A549 (cell line): Measurements from ENCODE around the gene ALOX12. TPM values are rescaled to one million over a fixed set of nuclear protein-coding genes. Genes with fewer than 3 reads are reported as not detected.

ENCODE experiments used
- ATAC-seq, 2 experiments: fragments of 200-7000 bp in 1 of 2; fragments of >200 bp in 1 of 2; cut with Nextera tagmentation in 1 of 2; cut with Tn5 transposase in 1 of 2; 3 replicates each; pipeline versions ENCODE4 v1.8.0 to v1.9.1; 2018 to 2020; ENCODE audit warnings: mild to moderate bottlenecking in 1 of 2, moderate library complexity in 1 of 2
- CTCF ChIA-PET: fragments of 300-600 bp; sonication (Branson Sonifier 250); formaldehyde crosslinking; extraction: SDS; loops from one replicate; lab custom pipeline; 2021; ENCODE audit warnings: antibody characterized with exemption, inconsistent platforms; lab: Yijun Ruan, JAX
- POLR2A ChIA-PET: fragments of 350-600 bp; formaldehyde crosslinking; extraction: SDS; loops from one replicate; lab custom pipeline; 2021; ENCODE audit warnings: antibody characterized with exemption, inconsistent platforms; lab: Yijun Ruan, JAX
- DNase-seq, 2 experiments: peaks; one replicate each; pipeline versions ENCODE4 v3.0.0 to v3.0.0-alpha.2; 2011 to 2016; ENCODE audit warnings: low read depth in 1 of 2, low spot score in 1 of 2
- FAIRE-seq: peaks from 2 replicates; lab custom pipeline; 2011; peaks lifted over from hg19 to GRCh38; lab: Jason Lieb, UNC
- H3K27ac ChIP-seq, 2 experiments: fragments of >200 bp; sonication (Bioruptor Twin); formaldehyde crosslinking; 3 replicates each; pipeline ENCODE4 v1.5.1; 2016 to 2017
- H3K4me1 ChIP-seq: fragments of >200 bp; sonication (Bioruptor Twin); formaldehyde crosslinking; 3 replicates; pipeline ENCODE4 v1.6.1; 2016
- H3K4me2 ChIP-seq: fragments of >200 bp; sonication (Bioruptor Twin); formaldehyde crosslinking; 3 replicates; pipeline ENCODE4 v1.6.1; 2016
- H3K4me3 ChIP-seq: fragments of >200 bp; sonication (Bioruptor Twin); formaldehyde crosslinking; 3 replicates; pipeline ENCODE4 v1.5.1; 2016
- H3K9me3 ChIP-seq: fragments of >200 bp; sonication (Bioruptor Twin); formaldehyde crosslinking; 3 replicates; pipeline ENCODE4 v1.6.1; 2016
- BCL3 ChIP-seq: fragments of >200 bp; sonication (Bioruptor Twin); formaldehyde crosslinking; IDR thresholded peaks from 3 replicates; pipeline ENCODE4 v1.6.1; 2016
- CBX2 ChIP-seq: fragments of 200-600 bp; sonication (generic); IDR thresholded peaks from 2 replicates; pipeline ENCODE4 v1.6.1; 2016; ENCODE audit warnings: low read depth, mild to moderate bottlenecking, borderline replicate concordance
- EHF ChIP-seq: fragments of 250-450 bp; sonication (Bioruptor Pico); IDR thresholded peaks from 2 replicates; pipeline ENCODE4 v1.5.0; 2020; ENCODE audit warnings: mild to moderate bottlenecking
- EP300 ChIP-seq, 2 experiments: fragments of >200 bp; sonication (Bioruptor Twin); formaldehyde crosslinking; IDR thresholded peaks; 2 replicates in 1 of 2; 3 replicates in 1 of 2; pipeline ENCODE4 v1.6.1; 2016 to 2017
- ESRRA ChIP-seq: fragments of 150-350 bp; IDR thresholded peaks from 2 replicates; pipeline ENCODE4 v1.6.1; 2014; ENCODE audit warnings: mild to moderate bottlenecking, low read length, borderline replicate concordance
- FOXS1 ChIP-seq: fragments of 250-450 bp; sonication (Bioruptor Pico); IDR thresholded peaks from 2 replicates; pipeline ENCODE4 v1.5.0; 2020; ENCODE audit warnings: mild to moderate bottlenecking, moderate library complexity
- HDAC2 ChIP-seq: fragments of 200-600 bp; sonication (generic); IDR thresholded peaks from 2 replicates; pipeline ENCODE4 v1.6.1; 2016
- KDM1A ChIP-seq: fragments of 200-600 bp; sonication (generic); IDR thresholded peaks from 2 replicates; pipeline ENCODE4 v1.6.1; 2016; ENCODE audit warnings: low read depth, mild to moderate bottlenecking
- NFE2L2 ChIP-seq: fragments of 150-350 bp; conservative IDR thresholded peaks from 2 replicates; pipeline ENCODE4 v1.6.1; 2014; ENCODE audit warnings: low read length
- PBX3 ChIP-seq: IDR thresholded peaks from 2 replicates; pipeline ENCODE4 v1.6.1; 2012
- PHF8 ChIP-seq: fragments of 200-600 bp; sonication (generic); IDR thresholded peaks from 2 replicates; pipeline ENCODE4 v1.6.1; 2016; ENCODE audit warnings: low read depth, mild to moderate bottlenecking, antibody characterized with exemption, moderate library complexity, borderline replicate concordance
- POLR2A ChIP-seq: IDR thresholded peaks from 2 replicates; pipeline ENCODE4 v1.6.1; 2012; ENCODE audit warnings: mild to moderate bottlenecking, low read length
- REST ChIP-seq: fragments of 200-600 bp; sonication (generic); IDR thresholded peaks from 2 replicates; pipeline ENCODE4 v1.6.1; 2016; ENCODE audit warnings: antibody characterized with exemption, mild to moderate bottlenecking, moderate library complexity
- TP53 ChIP-seq: fragments of 250-450 bp; sonication (Bioruptor Pico); IDR thresholded peaks from 2 replicates; pipeline ENCODE4 v1.5.0; 2021; ENCODE audit warnings: mild to moderate bottlenecking, moderate library complexity
- WGBS: methylation state at CpG from one replicate; pipeline ENCODE4 v1.1.6; 2017; ENCODE audit errors: missing lambda C conversion rate; 5-methylcytosine and 5-hydroxymethylcytosine counted together
- polyA plus RNA-seq, 4 experiments: library from polyadenylated mRNA; depleted of rRNA in 3 of 4; stranded (reverse); fragments of >200 nt; fragmentation: RNase III in 1 of 4; extraction: RNeasy Plus Mini Kit Qiagen cat#74134 plus additional on column Dnase treatment in 1 of 4; gene quantifications; 2 replicates in 3 of 4; 3 replicates in 1 of 4; pipeline ENCODE4 v1.2.3, GENCODE V29; 2011 to 2017
- TF ChIP-seq, protein P1 (sequence below): fragments of 150-350 bp; IDR thresholded peaks from 2 replicates; pipeline ENCODE4 v1.6.1; 2014; ENCODE audit warnings: low read depth, mild to moderate bottlenecking, low read length

ALOX12 gene
- polyA plus RNA-seq, 2 of the 4 experiments (the other 2 are of a cell fraction), result not detected

DNA sequence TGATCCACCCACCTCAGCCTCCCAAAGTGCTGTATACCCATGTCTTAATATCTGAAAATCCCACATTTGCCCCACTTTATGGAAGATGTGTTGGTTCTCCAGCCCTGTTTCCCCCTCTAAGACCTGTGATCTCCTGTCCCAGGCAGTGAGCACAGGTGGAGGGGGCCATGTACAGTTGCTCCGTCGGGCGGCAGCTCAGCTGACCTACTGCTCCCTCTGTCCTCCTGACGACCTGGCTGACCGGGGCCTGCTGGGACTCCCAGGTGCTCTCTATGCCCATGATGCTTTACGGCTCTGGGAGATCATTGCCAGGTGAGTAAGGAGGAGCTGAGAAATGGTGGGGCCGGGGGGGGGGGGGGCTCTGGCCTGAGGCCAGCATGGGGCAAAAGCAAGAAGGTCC, 9.9 kb downstream of the ALOX12 start:
- H3K4me1 ChIP-seq, result peaks cover 2% of the 10 kb centered on the region
- FAIRE-seq, result no peak
- POLR2A ChIA-PET, result no interaction called here
- no peaks in the 10 kb centered on the region for H3K9me3 ChIP-seq
- WGBS, result 97% methylated on average over 6 of the region's 7 CpGs
- DNase-seq, result no peak
- H3K27ac ChIP-seq, result no peak overlapping the region
- no peak overlapping the region for H3K4me3 ChIP-seq
- TF ChIP-seq HDAC2 (no peak), NFE2L2 (no peak), POLR2A (no peak)
- TF ChIP-seq, all 56 proteins: peak for 0
- H3K4me2 ChIP-seq, result no peak overlapping the region
- ATAC-seq, result no peak
- CTCF ChIA-PET, result interaction anchor here (0.7 to 15.6 kb wide), 23 partner anchors 10 to 340 kb away, joined by 3 to 293 read pairs (median 17); partner anchors contain the start of gene ALOX12

GRCh38 chr17:7007143-7007542, 11.3 kb downstream of the ALOX12 start:
- no peak for TF ChIP-seq ESRRA
- no peak for TF ChIP-seq KDM1A
- no peak for TF ChIP-seq REST
- TF ChIP-seq BCL3, result no peak
- TF ChIP-seq CBX2, result no peak
- no peak for TF ChIP-seq EP300 (IDR thresholded peaks at IDR 0.05)
- TF ChIP-seq FOXS1 (CRISPR knock-in tag), result no peak
- POLR2A ChIA-PET, result interaction anchor here (0.9 kb wide), 1 partner anchor 29 kb away, joined by 3 read pairs; the partner anchor contains the start of gene SLC16A13
- no peak for DNase-seq
- Histone ChIP-seq H3K4me1 (peaks cover 9% of the 10 kb centered on the region), H3K4me3 (no peak overlapping the region), H3K4me2 (no peak overlapping the region), H3K9me3 (no peaks in the 10 kb centered on the region), H3K27ac (no peak overlapping the region)
- no peak for FAIRE-seq
- 52% methylated on average over 2 of the region's 2 CpGs for WGBS
- ATAC-seq, result no peak
- CTCF ChIA-PET, result interaction anchor here (0.8 to 15.6 kb wide), 11 partner anchors 13 to 341 kb away, joined by 3 to 293 read pairs (median 44); partner anchors contain the start of gene ALOX12

DNA sequence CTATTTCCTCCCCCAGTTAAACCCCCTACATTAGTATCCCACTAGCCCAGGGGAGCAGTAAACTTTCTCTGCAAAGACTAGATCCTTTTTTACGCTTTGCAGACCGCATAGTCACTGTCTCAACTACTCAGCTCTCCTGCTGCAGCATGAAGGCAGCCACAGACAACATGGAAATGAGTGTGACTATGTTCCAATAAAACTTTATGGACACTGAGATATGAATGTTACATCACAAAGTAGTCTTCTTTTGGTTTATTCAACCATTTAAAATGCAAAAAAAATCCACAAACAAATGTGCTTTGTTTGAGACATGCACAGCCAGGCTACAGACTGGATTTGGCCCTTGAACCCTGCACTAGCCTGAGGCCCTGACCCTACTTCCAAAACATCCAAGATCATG, 14.7 kb downstream of the ALOX12 start:
- CTCF ChIA-PET, result interaction anchor here (0.7 to 15.6 kb wide), 10 partner anchors 10 to 537 kb away, joined by 3 to 293 read pairs (median 6); no protein-coding TSS in a partner anchor
- no peak overlapping the region; the same call in 2 of the 3 replicates for H3K4me3 ChIP-seq
- POLR2A ChIA-PET, result no interaction called here
- WGBS, result 90% methylated on average over 2 of the region's 2 CpGs
- peaks cover 13% of the 10 kb centered on the region for H3K4me1 ChIP-seq
- H3K27ac ChIP-seq, result no peak overlapping the region
- ATAC-seq, result no peak
- TF ChIP-seq PHF8 (no peak), NFE2L2 (no peak), TP53 (CRISPR knock-in tag) (no peak), EHF (CRISPR knock-in tag) (no peak), PBX3 (no peak), HDAC2 (no peak)
- TF ChIP-seq, protein P1, sequence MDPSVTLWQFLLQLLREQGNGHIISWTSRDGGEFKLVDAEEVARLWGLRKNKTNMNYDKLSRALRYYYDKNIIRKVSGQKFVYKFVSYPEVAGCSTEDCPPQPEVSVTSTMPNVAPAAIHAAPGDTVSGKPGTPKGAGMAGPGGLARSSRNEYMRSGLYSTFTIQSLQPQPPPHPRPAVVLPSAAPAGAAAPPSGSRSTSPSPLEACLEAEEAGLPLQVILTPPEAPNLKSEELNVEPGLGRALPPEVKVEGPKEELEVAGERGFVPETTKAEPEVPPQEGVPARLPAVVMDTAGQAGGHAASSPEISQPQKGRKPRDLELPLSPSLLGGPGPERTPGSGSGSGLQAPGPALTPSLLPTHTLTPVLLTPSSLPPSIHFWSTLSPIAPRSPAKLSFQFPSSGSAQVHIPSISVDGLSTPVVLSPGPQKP, result no peak
- no peak for FAIRE-seq
- no peak for DNase-seq
- H3K9me3 ChIP-seq, result no peaks in the 10 kb centered on the region
- H3K4me2 ChIP-seq, result peak overlapping the region; percentile 91
